ENCODE results near the gene SRPX.

- no peak for TF ChIP-seq CTCF (IDR thresholded peaks at IDR 0.05; ENCODE audit: low read depth, low read length)
- TF ChIP-seq MAX (IDR thresholded peaks at IDR 0.05; ENCODE audit: low read depth, low read length): no peak
- TF ChIP-seq POLR2A (IDR thresholded peaks at IDR 0.05; ENCODE audit: extremely low read depth, insufficient read length): no peak
- no peak for TF ChIP-seq MYC (IDR thresholded peaks at IDR 0.05; ENCODE audit: low read depth, low read length)
These were observed 29.3 kb upstream of the SRPX start for GRCh38 chrX:38249965-38250364.

Data from NB4 (cell line).